ENCODE measurements around the gene SPG21. TPM values are rescaled to one million over a fixed set of nuclear protein-coding genes. Genes with fewer than 3 reads are reported as not detected.

The SPG21 gene
- total and polyA plus RNA-seq, 2 of the 13 experiments (the other 11 are each of a cell fraction or from before 2014, with no cell fraction given) = 36.7 to 42.4 TPM

DNA sequence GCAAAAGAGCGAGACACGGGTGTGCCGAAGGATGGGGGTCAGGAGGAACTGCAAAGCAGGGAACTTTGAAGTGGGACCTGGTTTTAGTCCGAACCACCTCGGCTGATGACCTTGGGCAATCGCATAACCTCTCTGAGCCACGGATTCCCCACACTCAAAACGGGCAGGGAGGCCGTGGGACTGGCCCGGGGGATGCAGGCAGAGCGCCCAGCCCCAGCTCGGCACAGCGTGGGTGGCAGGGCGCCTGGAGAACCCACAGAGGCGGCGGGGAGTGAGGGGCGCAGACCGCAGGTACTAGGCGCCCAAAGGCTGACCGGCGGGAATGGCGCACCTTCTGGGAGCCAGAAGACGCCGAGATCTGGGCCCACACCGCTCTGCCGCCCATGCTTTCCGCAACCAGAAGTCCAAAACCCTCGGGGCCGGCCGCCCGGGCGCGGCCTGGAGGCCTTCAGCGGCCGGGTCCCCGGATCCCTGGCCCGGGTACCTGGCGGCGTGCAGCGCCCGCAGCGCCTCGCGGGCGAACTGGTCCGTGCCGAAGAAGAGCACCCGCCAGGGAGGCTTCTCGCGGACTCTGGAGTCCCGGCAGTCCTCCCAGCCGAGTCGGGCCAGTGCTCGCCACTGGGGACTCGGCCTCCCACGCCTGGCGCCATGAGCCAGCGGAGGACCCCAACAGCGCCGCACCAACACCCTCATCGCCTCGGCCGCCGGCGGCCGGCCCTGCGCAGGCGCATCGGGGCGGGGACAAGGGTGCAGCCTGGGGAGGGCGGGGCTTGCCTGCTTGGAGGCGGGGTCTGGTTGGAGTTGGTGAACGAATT is 39.4 kb upstream of the SPG21 start, which contains the start of gene MTFMT (continued):
- TF ChIP-seq, protein P1, sequence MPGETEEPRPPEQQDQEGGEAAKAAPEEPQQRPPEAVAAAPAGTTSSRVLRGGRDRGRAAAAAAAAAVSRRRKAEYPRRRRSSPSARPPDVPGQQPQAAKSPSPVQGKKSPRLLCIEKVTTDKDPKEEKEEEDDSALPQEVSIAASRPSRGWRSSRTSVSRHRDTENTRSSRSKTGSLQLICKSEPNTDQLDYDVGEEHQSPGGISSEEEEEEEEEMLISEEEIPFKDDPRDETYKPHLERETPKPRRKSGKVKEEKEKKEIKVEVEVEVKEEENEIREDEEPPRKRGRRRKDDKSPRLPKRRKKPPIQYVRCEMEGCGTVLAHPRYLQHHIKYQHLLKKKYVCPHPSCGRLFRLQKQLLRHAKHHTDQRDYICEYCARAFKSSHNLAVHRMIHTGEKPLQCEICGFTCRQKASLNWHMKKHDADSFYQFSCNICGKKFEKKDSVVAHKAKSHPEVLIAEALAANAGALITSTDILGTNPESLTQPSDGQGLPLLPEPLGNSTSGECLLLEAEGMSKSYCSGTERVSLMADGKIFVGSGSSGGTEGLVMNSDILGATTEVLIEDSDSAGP (CRISPR knock-in tag; IDR thresholded peaks at IDR 0.05; ENCODE audit: borderline replicate concordance) = peak; percentile 78; the same call in 1 of the 2 replicates
- TF ChIP-seq ERF (CRISPR knock-in tag; IDR thresholded peaks at IDR 0.05) (peak; percentile 80), NONO (IDR thresholded peaks at IDR 0.05) (no peak), NONO (CRISPR knock-in tag; conservative IDR thresholded peaks at IDR 0.05) (peak; percentile 73), NFYB (CRISPR knock-in tag; IDR thresholded peaks at IDR 0.05) (no peak), THAP11 (CRISPR knock-in tag; IDR thresholded peaks at IDR 0.05) (peak; percentile 38; the same call in 1 of the 2 replicates), YEATS4 (CRISPR knock-in tag; IDR thresholded peaks at IDR 0.05; ENCODE audit: borderline replicate concordance) (peak; percentile 84; the same call in 1 of the 2 replicates), SALL2 (CRISPR knock-in tag; IDR thresholded peaks at IDR 0.05) (no peak), ZMYM4 (CRISPR knock-in tag; IDR thresholded peaks at IDR 0.05) (peak; percentile 58), EP300 (IDR thresholded peaks at IDR 0.05; ENCODE audit: low read depth in 2 of 2, low read length in 2 of 2) (no peak), EP300 (CRISPR knock-in tag; IDR thresholded peaks at IDR 0.05; ENCODE audit: borderline replicate concordance) (no peak), KLF12 (CRISPR knock-in tag; IDR thresholded peaks at IDR 0.05; ENCODE audit: borderline replicate concordance) (0 out of 2 replicates have a peak, but pooled peaks have one; percentile 48)
- TF ChIP-seq, protein P2, sequence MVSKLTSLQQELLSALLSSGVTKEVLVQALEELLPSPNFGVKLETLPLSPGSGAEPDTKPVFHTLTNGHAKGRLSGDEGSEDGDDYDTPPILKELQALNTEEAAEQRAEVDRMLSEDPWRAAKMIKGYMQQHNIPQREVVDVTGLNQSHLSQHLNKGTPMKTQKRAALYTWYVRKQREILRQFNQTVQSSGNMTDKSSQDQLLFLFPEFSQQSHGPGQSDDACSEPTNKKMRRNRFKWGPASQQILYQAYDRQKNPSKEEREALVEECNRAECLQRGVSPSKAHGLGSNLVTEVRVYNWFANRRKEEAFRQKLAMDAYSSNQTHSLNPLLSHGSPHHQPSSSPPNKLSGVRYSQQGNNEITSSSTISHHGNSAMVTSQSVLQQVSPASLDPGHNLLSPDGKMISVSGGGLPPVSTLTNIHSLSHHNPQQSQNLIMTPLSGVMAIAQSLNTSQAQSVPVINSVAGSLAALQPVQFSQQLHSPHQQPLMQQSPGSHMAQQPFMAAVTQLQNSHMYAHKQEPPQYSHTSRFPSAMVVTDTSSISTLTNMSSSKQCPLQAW (CRISPR knock-in tag; IDR thresholded peaks at IDR 0.05) = no peak
- TF ChIP-seq, protein P3, sequence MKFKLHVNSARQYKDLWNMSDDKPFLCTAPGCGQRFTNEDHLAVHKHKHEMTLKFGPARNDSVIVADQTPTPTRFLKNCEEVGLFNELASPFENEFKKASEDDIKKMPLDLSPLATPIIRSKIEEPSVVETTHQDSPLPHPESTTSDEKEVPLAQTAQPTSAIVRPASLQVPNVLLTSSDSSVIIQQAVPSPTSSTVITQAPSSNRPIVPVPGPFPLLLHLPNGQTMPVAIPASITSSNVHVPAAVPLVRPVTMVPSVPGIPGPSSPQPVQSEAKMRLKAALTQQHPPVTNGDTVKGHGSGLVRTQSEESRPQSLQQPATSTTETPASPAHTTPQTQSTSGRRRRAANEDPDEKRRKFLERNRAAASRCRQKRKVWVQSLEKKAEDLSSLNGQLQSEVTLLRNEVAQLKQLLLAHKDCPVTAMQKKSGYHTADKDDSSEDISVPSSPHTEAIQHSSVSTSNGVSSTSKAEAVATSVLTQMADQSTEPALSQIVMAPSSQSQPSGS (CRISPR knock-in tag; IDR thresholded peaks at IDR 0.05) = no peak
- TF ChIP-seq, protein P4, sequence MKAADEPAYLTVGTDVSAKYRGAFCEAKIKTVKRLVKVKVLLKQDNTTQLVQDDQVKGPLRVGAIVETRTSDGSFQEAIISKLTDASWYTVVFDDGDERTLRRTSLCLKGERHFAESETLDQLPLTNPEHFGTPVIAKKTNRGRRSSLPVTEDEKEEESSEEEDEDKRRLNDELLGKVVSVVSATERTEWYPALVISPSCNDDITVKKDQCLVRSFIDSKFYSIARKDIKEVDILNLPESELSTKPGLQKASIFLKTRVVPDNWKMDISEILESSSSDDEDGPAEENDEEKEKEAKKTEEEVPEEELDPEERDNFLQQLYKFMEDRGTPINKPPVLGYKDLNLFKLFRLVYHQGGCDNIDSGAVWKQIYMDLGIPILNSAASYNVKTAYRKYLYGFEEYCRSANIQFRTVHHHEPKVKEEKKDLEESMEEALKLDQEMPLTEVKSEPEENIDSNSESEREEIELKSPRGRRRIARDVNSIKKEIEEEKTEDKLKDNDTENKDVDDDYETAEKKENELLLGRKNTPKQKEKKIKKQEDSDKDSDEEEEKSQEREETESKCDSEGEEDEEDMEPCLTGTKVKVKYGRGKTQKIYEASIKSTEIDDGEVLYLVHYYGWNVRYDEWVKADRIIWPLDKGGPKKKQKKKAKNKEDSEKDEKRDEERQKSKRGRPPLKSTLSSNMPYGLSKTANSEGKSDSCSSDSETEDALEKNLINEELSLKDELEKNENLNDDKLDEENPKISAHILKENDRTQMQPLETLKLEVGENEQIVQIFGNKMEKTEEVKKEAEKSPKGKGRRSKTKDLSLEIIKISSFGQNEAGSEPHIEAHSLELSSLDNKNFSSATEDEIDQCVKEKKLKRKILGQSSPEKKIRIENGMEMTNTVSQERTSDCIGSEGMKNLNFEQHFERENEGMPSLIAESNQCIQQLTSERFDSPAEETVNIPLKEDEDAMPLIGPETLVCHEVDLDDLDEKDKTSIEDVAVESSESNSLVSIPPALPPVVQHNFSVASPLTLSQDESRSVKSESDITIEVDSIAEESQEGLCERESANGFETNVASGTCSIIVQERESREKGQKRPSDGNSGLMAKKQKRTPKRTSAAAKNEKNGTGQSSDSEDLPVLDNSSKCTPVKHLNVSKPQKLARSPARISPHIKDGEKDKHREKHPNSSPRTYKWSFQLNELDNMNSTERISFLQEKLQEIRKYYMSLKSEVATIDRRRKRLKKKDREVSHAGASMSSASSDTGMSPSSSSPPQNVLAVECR (CRISPR knock-in tag; IDR thresholded peaks at IDR 0.05; ENCODE audit: borderline replicate concordance) = peak; percentile 82; the same call in 1 of the 2 replicates
- TF ChIP-seq, protein P5, sequence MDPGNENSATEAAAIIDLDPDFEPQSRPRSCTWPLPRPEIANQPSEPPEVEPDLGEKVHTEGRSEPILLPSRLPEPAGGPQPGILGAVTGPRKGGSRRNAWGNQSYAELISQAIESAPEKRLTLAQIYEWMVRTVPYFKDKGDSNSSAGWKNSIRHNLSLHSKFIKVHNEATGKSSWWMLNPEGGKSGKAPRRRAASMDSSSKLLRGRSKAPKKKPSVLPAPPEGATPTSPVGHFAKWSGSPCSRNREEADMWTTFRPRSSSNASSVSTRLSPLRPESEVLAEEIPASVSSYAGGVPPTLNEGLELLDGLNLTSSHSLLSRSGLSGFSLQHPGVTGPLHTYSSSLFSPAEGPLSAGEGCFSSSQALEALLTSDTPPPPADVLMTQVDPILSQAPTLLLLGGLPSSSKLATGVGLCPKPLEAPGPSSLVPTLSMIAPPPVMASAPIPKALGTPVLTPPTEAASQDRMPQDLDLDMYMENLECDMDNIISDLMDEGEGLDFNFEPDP (CRISPR knock-in tag; conservative IDR thresholded peaks at IDR 0.05) = 0 out of 2 replicates have a peak, but pooled peaks have one; percentile 54
- TF ChIP-seq, protein P6, sequence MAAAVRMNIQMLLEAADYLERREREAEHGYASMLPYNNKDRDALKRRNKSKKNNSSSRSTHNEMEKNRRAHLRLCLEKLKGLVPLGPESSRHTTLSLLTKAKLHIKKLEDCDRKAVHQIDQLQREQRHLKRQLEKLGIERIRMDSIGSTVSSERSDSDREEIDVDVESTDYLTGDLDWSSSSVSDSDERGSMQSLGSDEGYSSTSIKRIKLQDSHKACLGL (CRISPR knock-in tag; IDR thresholded peaks at IDR 0.05) = peak; percentile 64; the same call in 1 of the 2 replicates
